ENCODE data around the gene ANKRD34A.
"Not testable (repeated sequence)": the region's sequence is repeated elsewhere in the genome, so short reads cannot be mapped to it uniquely, and the experiment has no call there.

Gene ANKRD34A

GRCh38 chr1:145949219-145949618 lies 15.2 kb downstream of the ANKRD34A start:
- H3K4me3 Mint-ChIP-seq = no peak overlapping the region
- H3K36me3 Mint-ChIP-seq = peaks cover 58% of the 10 kb centered on the region
- peak overlapping the region; percentile 48 for H3K27ac Mint-ChIP-seq
- no peaks in the 10 kb centered on the region for H3K9me3 Mint-ChIP-seq
- peaks cover 34% of the 10 kb centered on the region for H3K4me1 Mint-ChIP-seq
- ATAC-seq (no peak), DNase-seq (ENCODE audit: low spot score in 2 of 2) (no peak)

GRCh38 chr1:145947551-145947950 lies 16.8 kb downstream of the ANKRD34A start:
- Mint-ChIP-seq H3K27ac (no peak overlapping the region), H3K9me3 (no peaks in the 10 kb centered on the region), H3K4me1 (peaks cover 25% of the 10 kb centered on the region), H3K4me3 (no peak overlapping the region), H3K36me3 (peaks cover 65% of the 10 kb centered on the region)
- no peak for DNase-seq (ENCODE audit: low spot score in 2 of 2)
- no peak for ATAC-seq

GRCh38 chr1:145946477-145946986 lies 17.8 kb downstream of the ANKRD34A start:
- DNase-seq (ENCODE audit: low spot score in 2 of 2) = no peak
- no peak for ATAC-seq
- Mint-ChIP-seq H3K36me3 (peaks cover 68% of the 10 kb centered on the region), H3K27ac (no peak overlapping the region), H3K9me3 (no peaks in the 10 kb centered on the region), H3K4me1 (peaks cover 21% of the 10 kb centered on the region), H3K4me3 (no peak overlapping the region)

- no peak for DNase-seq (ENCODE audit: low spot score in 2 of 2)
- Mint-ChIP-seq H3K4me3 (no peak overlapping the region), H3K27ac (peak overlapping the region; percentile 64), H3K36me3 (peaks cover 85% of the 10 kb centered on the region), H3K9me3 (no peaks in the 10 kb centered on the region), H3K4me1 (peaks cover 6% of the 10 kb centered on the region)
- ATAC-seq = no peak
Measured at GRCh38 chr1:145944532-145944931, 19.8 kb downstream of the ANKRD34A start.

GRCh38 chr1:145942871-145943270 lies 21.5 kb downstream of the ANKRD34A start:
- Mint-ChIP-seq H3K4me1 (no peaks in the 10 kb centered on the region), H3K36me3 (peaks cover 95% of the 10 kb centered on the region), H3K4me3 (no peak overlapping the region), H3K27ac (peak overlapping the region; percentile 64), H3K9me3 (no peaks in the 10 kb centered on the region)
- ATAC-seq (no peak), DNase-seq (ENCODE audit: low spot score in 2 of 2) (no peak)

GRCh38 chr1:145942405-145942804 lies 22.0 kb downstream of the ANKRD34A start:
- Mint-ChIP-seq H3K27ac (peak overlapping the region; percentile 64), H3K4me3 (no peak overlapping the region), H3K36me3 (peaks cover 95% of the 10 kb centered on the region), H3K9me3 (no peaks in the 10 kb centered on the region), H3K4me1 (no peaks in the 10 kb centered on the region)
- no peak for DNase-seq (ENCODE audit: low spot score in 2 of 2)
- ATAC-seq = no peak

- Mint-ChIP-seq H3K27ac (no peak overlapping the region), H3K4me3 (no peak overlapping the region), H3K9me3 (no peaks in the 10 kb centered on the region), H3K4me1 (peaks cover 15% of the 10 kb centered on the region), H3K36me3 (peaks cover 86% of the 10 kb centered on the region)
- no peak for ATAC-seq
- no peak for DNase-seq (ENCODE audit: low spot score in 2 of 2)
Measured at GRCh38 chr1:145937436-145937835, 26.9 kb downstream of the ANKRD34A start.

- Mint-ChIP-seq H3K4me1 (peaks cover 25% of the 10 kb centered on the region), H3K27ac (peak overlapping the region; percentile 45), H3K4me3 (no peak overlapping the region), H3K36me3 (peaks cover 80% of the 10 kb centered on the region), H3K9me3 (no peaks in the 10 kb centered on the region)
- DNase-seq (ENCODE audit: low spot score in 2 of 2) = no peak
- no peak for ATAC-seq
Measured at GRCh38 chr1:145936247-145936646, 28.1 kb downstream of the ANKRD34A start.

GRCh38 chr1:145935708-145936107 lies 28.7 kb downstream of the ANKRD34A start:
- H3K27ac Mint-ChIP-seq = no peak overlapping the region
- peaks cover 30% of the 10 kb centered on the region for H3K4me1 Mint-ChIP-seq
- ATAC-seq (no peak), DNase-seq (ENCODE audit: low spot score in 2 of 2) (no peak)
- no peaks in the 10 kb centered on the region for H3K9me3 Mint-ChIP-seq
- no peak overlapping the region for H3K4me3 Mint-ChIP-seq
- peaks cover 74% of the 10 kb centered on the region for H3K36me3 Mint-ChIP-seq

- Mint-ChIP-seq H3K4me3 (peak overlapping the region; percentile 56), H3K4me1 (peaks cover 38% of the 10 kb centered on the region), H3K36me3 (peaks cover 53% of the 10 kb centered on the region), H3K27ac (peak overlapping the region; percentile 88)
- DNase-seq (ENCODE audit: low spot score in 2 of 2) = peak in 1 of 2 donors; percentile 70
- not testable (repeated sequence) for ATAC-seq, H3K9me3 Mint-ChIP-seq
Measured at GRCh38 chr1:145932522-145933009, 31.8 kb downstream of the ANKRD34A start.

GRCh38 chr1:145927916-145928643 lies 36.3 kb downstream of the ANKRD34A start:
- H3K27ac Mint-ChIP-seq = no peak overlapping the region
- no peaks in the 10 kb centered on the region for H3K9me3 Mint-ChIP-seq
- peaks cover 30% of the 10 kb centered on the region for H3K4me1 Mint-ChIP-seq
- DNase-seq (ENCODE audit: low spot score in 2 of 2) = no peak
- H3K4me3 Mint-ChIP-seq = no peak overlapping the region
- no peak for ATAC-seq
- peaks cover 24% of the 10 kb centered on the region for H3K36me3 Mint-ChIP-seq

- peaks cover 22% of the 10 kb centered on the region for H3K4me1 Mint-ChIP-seq
- peak; percentile 70 to 92 for DNase-seq (ENCODE audit: low spot score in 2 of 2)
- peak; percentile 97 for ATAC-seq
- no peak within 1 kb of the TSS for H3K4me3 Mint-ChIP-seq
- no peaks in the 10 kb centered on the region for H3K9me3 Mint-ChIP-seq
- H3K27ac Mint-ChIP-seq = no peak within 1 kb of the TSS
- H3K36me3 Mint-ChIP-seq = peaks cover 29% of the 10 kb centered on the region
Measured at GRCh38 chr1:145927063-145927886, 37.1 kb downstream of the ANKRD34A start, which contains the start of gene RBM8A. TSS of gene RBM8A (minus strand) at chr1:145927484. CDS start at chr1:145927426, 58 bp downstream.

- ATAC-seq (peak; percentile 79), DNase-seq (ENCODE audit: low spot score in 2 of 2) (peak; percentile 28 to 81)
- Mint-ChIP-seq H3K9me3 (no peaks in the 10 kb centered on the region), H3K4me1 (peaks cover 16% of the 10 kb centered on the region), H3K36me3 (peaks cover 31% of the 10 kb centered on the region), H3K4me3 (no peak overlapping the region), H3K27ac (no peak overlapping the region)
Measured at GRCh38 chr1:145926686-145927062, 37.7 kb downstream of the ANKRD34A start.

- Mint-ChIP-seq H3K36me3 (peaks cover 42% of the 10 kb centered on the region), H3K27ac (no peak overlapping the region), H3K9me3 (no peaks in the 10 kb centered on the region), H3K4me3 (no peak overlapping the region), H3K4me1 (peaks cover 25% of the 10 kb centered on the region)
- ATAC-seq (no peak), DNase-seq (ENCODE audit: low spot score in 2 of 2) (no peak)
Measured at GRCh38 chr1:145922266-145922665, 42.1 kb downstream of the ANKRD34A start.

- H3K9me3 Mint-ChIP-seq; DNase-seq (ENCODE audit: low spot score in 2 of 2); ATAC-seq: not testable (repeated sequence)
- Mint-ChIP-seq H3K36me3 (peaks cover 59% of the 10 kb centered on the region), H3K4me1 (peaks cover 41% of the 10 kb centered on the region), H3K27ac (peak overlapping the region; percentile 94), H3K4me3 (peak overlapping the region; percentile 94)
Measured at GRCh38 chr1:145920297-145920696, 44.1 kb downstream of the ANKRD34A start.

All from stimulated activated effector memory CD8-positive, alpha-beta T cell treated with anti-CD3 and anti-CD28 coated beads, Interleukin-12 subunit alpha, Interleukin-12 subunit beta, amount 100 ng/mL, for 72 hours (primary cell).